Stimulated activated CD8-positive, alpha-beta memory T cell treated with anti-CD3 and anti-CD28 coated beads, Interleukin-15, amount 100 ng/mL, for 48 hours (primary cell): ENCODE data around the gene BORCS8.
"Not testable (repeated sequence)": the region's sequence is repeated elsewhere in the genome, so short reads cannot be mapped to it uniquely, and the experiment has no call there.

ENCODE experiments used
- DNase-seq, 2 donors: peaks; one replicate each; pipeline ENCODE4 v3.0.0-alpha.2; 2020; ENCODE audit warnings: low read depth in 2 of 2

The BORCS8 gene

DNA sequence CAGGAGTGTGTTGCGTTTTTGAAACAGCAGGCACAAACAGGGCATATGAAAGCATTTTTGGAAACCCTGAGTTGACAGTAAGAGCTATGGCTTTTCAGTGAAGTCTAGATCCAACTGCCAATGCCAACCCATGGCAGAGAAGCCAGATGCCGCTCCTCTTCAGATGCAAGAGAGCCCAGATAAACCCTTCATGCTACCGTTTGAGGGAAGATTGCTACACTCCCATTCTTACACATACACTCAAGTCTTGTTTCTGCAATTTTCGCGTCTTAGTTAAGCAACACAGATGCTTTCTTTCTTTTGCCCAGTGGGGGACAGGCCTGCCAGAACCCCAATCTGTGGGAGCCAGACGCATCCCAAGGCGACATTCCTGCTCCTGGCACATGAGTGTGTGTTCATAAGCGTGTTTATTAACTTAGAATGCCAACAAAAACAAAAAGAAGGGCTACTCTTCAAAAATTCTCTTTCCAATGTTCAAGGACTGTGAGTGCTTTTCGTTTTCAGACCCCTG, 10.4 kb downstream of the BORCS8 start:
- DNase-seq: no peak

DNA sequence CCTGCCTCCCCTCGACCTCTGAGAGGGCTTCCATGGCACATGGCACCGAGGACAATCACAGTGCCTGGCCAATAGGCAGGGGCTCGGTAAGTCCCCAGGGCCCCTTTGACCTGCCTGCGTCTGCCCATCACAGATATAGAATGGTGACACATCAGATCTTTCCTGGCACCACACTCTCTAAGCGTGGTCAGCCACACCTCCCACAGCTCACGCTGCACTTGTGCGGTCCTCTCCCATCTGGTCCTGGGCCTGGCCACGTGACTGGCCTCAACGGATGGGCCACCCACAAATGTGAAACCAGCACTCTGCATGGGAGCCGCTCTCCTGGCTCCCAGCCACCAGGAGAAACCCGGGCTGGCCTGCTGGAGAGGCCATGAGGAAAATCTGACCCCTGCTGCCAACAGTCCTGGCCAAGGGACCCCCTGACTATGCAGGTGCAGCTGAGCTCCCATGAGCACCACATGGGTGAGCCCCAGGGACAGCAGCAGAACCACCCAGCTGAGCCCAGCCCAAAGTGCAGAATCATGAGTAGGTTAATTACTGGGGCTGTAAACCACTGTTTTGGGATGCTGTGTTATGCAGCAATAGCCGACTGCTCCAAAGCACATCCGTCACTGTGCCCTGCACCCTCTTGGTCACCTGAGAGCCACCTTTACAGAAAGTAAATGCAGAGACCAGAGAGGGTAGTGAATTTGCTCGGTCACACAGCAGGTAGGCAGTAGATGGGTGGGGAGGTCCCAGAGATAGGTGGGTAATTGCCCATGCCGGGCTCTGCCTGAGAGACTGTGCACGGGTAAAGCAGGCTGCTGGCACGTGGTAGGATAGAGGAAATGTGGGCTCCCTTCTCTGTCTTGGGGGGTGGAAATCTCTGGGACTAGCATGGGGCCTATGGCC, 12.2 kb downstream of the BORCS8 start:
- DNase-seq: no peak

DNA sequence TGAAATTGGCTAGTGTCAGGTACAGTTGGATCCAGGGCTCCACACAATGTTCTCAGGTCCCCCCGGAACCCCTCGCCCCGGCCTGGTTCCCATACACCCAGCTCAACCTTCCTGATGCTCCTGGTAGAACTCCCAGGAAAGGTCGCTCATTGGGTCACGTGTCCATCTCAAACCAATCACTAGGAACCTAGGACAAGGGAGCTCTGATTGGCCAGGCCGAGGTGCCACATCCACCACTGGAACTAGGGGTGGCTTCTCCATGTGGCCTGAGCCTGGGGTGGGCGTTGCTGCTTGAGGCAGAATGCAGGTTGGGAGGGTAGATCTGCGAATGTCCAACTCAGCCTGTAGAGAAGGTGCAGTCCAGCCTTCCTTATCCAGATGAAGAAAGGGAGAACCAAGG, 15.0 kb downstream of the BORCS8 start:
- no peak for DNase-seq

DNA sequence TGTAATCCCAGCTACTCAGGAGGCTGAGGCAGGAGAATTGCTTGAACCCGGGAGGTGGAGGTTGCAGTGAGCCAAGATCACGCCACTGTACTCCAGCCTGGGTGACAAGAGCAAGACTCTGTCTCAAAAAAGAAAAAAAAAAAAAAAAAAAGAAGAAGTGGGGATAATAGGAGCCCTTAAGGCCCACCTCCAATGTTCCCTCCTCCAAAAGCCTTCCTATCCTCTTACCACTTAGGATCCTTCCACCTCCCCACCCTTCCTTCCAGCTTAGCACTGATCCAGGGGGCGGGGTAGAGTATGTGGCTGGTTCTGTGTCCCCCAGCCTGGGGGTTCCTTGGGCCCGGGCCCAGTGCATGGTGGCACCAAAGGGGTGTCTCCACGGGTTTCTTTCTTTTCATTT, 18.7 kb downstream of the BORCS8 start:
- not testable (repeated sequence) for DNase-seq

DNA sequence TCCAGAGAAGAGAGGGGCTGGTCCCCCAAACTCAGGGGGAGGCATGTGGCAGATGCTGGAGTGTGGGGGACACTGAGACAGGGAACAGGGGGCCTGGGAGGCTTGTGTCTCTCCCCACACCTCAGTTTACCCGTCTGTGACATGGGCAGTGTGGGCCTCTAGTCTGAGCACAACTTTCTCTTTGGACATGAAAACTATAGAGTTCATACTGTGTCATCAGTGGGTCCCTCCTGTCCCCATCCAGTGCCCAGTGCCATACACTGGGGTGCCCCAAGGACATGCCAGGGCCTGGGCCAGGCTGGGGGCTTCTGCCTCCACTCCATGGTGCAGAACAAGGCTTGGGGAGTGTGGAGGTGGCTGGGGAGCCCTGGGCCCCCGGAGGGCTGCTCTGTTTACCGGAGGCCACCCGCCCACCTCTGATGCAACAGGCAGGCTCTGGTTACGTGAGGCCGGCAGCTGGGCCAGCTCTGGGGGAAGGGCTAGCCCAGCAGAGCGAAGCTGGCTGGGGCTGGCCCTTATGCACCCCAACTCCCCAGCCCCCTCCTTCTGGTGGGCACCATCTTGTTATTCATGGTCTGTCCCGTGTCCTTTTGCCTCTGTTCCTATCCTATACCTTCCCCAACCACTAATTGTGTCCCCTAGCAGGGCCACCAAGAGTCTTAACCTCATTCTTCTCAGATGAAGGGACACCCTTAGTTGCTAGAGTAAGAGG, 20.0 kb downstream of the BORCS8 start:
- DNase-seq: no peak

DNA sequence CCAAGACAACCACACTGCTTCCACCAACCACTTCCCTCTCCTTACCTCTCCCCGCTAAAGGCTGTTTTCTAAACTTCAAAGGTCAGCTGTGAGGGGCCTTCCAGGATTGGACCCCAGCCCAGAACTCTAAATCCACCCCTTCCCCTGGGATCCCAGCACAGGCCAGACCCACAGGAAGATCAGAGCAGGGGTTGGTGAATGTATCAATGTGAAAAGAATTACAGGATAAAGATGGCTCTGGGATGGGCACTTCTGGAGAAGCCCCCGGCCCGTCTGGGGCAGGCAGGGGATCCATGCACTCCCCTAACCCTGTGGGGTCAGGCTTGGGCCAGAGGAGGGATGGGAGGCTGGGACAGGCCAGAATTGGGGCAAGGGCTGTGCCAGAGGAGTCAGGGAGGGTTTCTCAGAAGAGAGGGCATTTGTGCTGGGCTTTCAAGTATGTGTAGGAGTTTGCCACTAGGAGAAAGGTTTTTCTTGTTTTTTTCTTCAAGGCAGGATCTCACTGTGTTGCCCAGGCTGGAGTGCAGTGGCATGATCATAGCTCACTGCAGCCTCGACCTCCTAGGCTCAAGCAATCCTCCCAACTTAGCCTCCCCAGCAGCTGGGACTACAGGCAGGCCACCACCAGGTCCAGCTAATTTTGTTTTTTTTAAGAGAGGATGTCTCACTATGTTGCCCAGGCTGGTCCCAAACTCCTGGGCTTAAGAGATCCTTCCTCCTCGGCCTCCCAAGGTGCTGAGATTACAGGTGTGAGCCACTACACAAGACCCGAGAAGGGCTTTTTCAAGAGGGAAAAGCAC, 20.9 kb downstream of the BORCS8 start:
- no peak for DNase-seq

DNA sequence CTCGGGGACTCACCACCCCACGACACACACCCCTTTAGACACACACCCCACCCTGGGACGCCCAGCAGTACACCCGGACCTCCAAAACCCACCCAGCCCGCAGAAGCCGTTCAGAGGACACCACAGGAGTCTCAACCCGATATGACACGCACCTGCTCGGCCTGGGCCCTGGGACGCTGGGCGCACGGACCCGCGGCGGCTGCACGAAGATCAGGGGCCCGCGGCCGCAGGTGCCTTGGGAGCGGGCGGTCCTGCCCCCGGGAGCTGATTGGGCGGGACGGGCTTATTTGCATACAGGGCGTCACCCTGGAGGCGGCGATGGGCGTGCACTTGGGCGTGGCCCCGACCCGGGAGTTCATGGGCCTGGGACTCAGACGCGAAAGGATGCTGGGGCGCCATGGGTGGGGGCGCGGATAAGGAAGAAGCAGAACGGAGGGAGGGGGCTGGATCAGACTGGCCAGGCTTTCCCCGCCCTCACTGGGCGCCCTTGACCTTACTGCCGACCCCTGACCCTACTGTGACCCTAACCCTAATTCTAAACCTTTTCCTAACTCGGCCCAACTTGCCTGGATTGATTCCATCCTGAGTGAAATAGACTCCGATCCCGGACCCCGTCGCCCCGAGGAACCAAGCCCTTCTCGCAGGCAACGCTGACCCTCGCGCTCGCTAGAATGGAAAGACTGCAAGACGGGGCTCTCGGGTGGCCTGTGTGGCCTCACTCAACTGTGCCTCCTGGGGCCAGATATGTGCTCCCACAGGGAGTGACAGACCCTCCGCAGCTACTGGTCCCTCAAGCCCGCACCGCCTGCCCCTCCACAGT, 21.7 kb downstream of the BORCS8 start, which contains the start of gene MEF2B:
Gene MEF2B (minus strand): TSS at position 211 of the 820 bp plus-strand sequence. CDS start 19,528 bp downstream, outside the sequence.
- peak; percentile 54 to 72 for DNase-seq

DNA sequence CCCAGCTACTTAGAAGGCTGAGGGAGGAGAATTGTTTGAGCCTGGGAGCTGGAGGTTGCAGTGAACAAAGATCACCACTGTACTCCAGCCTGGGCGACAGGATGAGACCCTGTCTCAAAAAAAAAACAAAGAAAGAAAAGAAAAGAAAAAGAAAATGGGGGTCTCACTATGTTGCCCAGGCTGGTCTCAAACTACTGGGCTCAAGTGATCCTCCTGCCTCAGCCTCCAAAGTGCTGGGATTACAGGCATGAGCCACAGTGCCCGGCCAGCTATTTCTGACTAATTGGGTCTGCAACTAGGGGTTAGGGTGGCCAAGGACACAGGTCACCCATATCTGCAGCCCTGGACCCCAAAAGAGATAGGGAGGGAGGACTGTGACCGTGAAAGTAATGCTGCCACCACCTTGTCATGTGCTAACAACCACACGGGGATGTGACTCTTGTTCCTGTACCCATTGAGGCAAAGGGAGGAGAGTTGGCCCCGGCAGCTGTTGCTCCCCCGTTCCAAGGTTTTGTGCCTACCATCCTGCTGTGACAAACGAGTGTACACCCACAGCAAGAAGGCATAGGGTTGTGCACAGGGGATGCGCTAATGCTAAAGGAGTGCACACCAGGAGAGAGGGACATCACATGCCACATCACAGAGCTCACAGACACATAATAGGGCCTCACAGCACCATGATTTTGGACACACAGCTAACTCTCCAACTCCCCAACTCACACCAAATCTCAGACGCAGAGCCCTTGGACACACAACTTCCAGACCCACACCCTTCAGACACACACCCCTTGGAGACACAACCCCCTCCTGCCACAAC, 22.5 kb downstream of the BORCS8 start:
- no peak for DNase-seq

DNA sequence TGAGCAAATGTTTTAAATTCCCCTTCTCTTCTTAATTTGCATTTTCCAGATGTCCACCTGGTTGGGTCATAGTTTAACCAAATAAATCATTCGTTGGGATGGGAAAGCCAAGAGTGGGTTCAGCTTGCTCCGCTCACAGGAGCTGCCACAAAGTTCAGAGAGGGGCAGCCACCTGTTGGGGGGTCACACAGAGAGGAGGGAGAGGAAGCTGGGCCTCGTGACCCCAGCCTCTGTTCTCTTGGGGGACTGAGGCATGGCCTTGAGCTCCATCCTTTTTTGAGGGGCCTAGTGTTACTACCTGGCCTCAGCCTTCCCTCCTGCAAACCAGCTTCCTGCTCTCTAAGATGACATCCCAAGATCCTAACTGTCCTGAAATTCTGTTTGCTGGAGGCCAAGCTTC, 24.3 kb downstream of the BORCS8 start:
- DNase-seq: no peak

DNA sequence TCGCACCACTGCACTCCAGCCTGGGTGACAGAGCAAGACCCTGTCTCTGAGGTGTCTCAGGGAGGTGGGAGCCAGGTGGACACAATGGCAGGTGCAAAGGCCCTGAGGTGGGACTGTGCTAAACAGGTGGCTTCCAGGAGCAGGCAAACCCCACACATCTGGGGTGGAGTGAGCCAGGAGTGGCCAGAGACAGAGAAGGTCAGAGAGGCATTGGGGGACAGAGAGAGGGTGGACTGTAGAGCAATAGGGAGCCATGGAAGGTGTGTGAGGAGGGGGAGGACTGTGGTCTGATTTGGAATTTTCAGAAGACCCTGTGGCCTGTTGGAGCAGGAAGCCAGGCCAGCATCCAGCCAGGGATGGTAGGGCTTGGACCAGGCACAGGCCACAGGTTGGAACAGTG, 26.6 kb downstream of the BORCS8 start:
- no peak for DNase-seq

DNA sequence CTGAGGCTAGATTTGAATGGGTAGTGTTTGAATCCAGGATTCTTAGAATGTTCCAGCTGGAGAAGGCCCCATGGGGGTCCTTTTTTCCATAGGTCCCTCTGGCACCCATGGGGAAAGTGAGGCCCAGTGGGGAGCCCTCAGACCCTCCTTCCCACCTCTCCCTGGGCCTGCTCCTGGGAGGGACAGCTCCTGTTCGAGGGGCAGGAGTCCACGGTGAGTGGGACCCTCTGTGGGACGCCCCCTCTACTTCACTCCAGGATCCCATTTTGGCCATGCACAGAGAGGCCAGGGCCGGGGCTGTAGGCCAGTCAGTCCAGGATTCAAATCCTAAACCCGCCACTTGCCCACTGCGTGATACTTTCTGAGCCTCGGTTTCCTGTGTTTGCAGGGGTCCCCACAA, 29.5 kb downstream of the BORCS8 start:
- DNase-seq: no peak

DNA sequence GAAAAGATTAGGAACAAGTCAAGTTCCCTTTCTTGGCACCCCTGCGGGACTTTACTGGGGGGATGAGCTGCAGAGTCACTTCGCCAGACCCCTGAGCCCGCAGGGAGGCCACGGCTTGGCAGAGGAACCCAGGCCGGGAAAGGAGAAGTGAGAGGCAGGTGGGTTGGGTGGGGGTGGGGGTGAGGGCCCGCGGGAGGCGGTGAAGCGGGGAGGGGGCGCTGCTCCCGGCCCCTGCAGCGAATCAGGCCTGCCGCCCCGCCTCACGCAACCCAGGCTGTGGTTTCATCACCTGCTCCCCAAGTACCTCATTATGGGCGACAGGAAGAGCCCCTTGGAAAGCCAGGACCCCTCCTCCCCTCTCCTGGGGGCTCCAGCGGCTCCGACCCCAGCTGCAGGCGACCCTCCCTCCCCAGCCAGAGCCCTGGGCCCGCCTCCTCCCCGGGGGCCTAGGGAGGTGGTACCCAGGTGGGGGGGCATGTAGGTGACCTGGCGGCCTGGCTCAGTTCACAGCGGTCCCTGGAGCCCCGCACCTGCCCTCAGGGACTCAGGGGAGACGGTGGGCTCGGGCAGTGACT, 31.4 kb downstream of the BORCS8 start:
- no peak for DNase-seq

DNA sequence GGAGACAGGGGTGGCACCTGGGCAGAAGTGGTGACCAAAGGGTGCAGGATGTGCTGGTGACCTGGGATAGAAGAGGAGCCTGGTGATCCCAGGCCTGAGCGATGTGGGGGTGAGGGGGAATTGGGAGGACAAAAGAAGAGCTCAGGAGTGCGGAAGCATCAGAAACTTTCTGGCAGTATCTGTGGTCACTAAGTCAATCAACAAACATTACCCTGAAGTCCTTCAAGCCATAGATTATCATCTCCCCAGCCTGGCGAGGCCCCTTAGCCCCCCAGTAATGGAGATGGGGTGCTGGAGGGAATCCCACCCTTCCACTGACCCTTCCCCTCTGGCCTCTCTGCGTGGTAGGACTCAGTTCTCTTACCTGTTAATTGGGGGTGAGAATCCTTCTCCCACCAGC, 32.4 kb downstream of the BORCS8 start:
- DNase-seq: no peak

DNA sequence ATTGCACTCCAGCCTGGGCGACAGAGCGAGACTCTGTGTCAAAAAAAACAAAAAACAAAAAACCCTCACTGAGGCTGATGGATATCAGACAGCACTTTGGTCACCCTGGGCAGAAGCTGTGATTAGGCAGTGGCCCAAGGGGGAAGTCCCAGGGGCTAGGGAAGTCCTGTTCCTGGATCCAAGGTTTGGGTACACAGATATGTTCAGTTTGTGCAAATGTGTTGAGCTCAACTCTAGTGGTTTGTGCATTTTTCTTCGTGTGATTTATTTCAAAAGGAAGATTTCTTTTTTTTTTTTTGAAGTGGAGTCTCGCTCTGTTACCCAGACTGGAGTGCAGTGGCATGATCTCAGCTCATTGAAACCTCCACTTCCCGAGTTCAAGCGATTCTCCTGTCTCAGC, 34.1 kb downstream of the BORCS8 start:
- DNase-seq: no peak

DNA sequence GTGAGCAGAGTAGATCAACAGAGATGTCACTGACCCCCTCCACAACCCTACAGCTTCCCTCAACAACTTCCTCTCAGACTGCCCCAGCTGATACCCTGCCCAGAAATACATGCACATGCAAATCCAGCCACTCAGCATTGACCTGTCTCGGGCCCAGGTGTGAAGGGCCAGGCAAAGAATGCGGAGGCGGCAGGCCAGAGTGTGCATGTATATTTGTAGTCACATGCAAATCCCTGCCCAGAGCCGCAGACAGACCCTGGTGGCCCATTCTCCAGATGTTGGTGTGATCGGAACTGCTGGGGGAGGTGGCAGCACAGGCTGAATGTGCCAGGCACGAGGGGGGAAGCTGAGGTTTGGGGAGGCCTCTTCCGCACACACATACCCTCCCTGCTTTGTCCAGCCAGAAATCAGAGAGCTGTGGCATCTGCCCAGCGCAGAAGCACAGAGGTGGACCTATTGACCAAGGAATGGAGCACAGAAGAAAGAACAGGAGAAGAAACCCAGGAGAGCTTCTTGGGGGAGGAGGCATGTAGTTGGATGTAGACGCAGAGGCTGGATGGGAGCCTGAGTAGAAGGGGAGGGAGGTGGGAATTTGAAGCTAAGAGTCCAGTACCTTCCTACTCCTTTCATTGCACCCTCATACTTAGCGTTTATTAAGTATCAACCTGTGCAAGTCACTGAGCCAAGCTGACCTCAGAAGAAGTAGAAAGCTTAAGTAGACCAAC, 36.3 kb downstream of the BORCS8 start:
- no peak for DNase-seq

DNA sequence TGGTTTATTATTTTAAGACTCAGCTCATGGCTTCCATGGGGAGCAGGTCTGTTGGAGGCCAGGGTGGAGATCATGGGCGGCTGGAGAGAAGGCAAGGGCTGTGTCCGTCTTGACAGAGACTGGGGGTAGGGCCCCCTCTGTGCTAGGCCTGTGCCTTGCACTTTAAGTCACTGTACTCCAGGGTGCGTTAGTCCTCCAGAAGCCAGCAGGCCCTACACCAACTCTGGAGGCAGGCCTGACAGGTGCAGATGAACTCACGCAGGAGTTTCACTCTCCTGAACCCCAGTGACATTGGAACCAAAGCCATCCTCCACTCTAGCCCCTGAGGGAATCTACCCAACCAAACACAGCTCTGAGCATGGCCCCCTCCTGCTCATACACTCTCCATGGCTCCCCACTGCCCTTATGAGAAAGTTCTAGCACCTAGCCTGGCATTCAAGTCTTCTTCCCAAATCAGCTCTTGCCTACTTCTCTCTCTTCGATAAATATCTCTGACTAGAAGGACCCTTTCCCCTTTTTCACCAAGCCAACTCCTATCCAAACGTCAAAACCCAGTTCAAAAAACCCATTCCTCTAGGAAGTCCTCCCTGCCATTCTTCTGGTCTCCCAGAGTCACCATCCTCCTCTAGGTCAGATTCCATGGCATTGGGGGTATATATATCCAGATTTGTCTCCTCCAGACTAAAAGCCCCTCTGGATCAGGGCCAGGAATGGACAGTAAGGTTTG, 37.0 kb downstream of the BORCS8 start:
- no peak for DNase-seq

DNA sequence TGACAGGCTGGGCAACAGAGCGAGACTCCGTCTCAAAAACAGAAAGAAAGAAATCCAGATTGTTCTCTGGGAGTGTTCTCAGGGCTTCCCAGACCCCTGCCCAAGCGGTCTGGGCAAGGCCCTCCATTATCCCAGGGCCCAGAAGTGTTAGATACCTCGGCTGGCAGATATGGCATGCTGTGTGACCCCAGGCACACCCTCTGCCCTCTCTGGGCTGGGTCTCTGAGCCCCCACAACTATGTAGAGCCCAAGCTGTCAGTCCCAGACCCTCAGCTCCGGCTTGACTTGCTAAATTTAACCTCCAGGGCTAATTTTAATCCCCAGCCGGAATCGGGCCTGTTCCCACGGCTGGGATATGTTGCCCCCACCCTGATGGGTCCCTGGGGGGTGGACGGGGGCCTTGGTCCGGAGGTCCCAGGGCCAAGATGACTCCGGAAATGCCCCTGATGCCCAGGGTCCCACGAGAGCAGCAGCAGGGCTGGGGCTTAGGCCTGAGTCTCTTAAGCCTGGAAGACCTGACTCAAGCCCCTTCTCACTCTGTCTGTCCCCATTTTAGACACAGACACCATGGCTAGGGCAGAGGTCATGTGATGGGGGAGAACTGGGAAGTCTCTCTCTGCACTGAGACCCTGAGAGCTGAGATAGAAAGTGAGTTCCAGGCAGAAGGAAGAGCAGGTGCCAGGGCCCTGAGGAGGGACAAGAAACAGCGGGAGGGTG, 39.1 kb downstream of the BORCS8 start:
- DNase-seq: no peak

DNA sequence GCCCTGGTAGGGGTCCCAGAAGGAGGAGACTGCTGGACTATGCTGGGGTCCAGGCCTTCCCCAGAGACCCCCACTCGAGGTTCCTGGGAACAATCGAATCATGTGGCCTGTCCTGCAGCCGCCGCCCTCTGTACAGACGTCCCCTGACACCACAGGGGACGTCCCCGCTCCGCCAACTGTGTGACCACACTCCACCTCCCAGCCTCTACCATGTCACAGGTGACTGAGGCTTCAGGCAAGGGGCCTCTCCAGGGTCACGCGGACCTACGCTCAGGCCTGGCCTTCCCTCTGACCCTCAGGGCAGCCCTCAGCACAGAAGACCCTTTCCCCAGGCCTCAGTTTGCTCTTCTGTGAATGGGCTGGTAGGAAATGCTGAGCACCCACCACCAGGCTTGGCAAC, 40.5 kb downstream of the BORCS8 start:
- no peak for DNase-seq
